ENCODE data around the gene DSG3.

DSG3 gene

GRCh38 chr18:31451625-31452024, 4.1 kb downstream of the DSG3 start:
- H2AFZ ChIP-seq (ENCODE audit: low read length, unreplicated experiment) = no peak overlapping the region
- no peaks in the 10 kb centered on the region for H3K79me2 ChIP-seq (ENCODE audit: control insufficient read depth, insufficient read depth, low read length, unreplicated experiment)
- no peaks in the 10 kb centered on the region for H3K27me3 ChIP-seq (ENCODE audit: insufficient read depth, low read length)
- no peak overlapping the region for H3K27ac ChIP-seq (ENCODE audit: low read depth, low read length)
- no peaks in the 10 kb centered on the region for H3K36me3 ChIP-seq (ENCODE audit: insufficient read depth, low read length)
- H3K4me1 ChIP-seq (ENCODE audit: control insufficient read depth, insufficient read depth, low read length, unreplicated experiment) = no peaks in the 10 kb centered on the region
- H3K4me3 ChIP-seq (ENCODE audit: low read depth, low read length) = no peak overlapping the region

GRCh38 chr18:31454066-31454708, 6.6 kb downstream of the DSG3 start:
- Histone ChIP-seq H3K27ac (ENCODE audit: low read depth, low read length) (no peak overlapping the region), H3K4me3 (ENCODE audit: low read depth, low read length) (no peak overlapping the region), H3K36me3 (ENCODE audit: insufficient read depth, low read length) (no peaks in the 10 kb centered on the region), H3K27me3 (ENCODE audit: insufficient read depth, low read length) (no peaks in the 10 kb centered on the region), H3K4me1 (ENCODE audit: control insufficient read depth, insufficient read depth, low read length, unreplicated experiment) (no peaks in the 10 kb centered on the region), H2AFZ (ENCODE audit: low read length, unreplicated experiment) (no peak overlapping the region), H3K79me2 (ENCODE audit: control insufficient read depth, insufficient read depth, low read length, unreplicated experiment) (no peaks in the 10 kb centered on the region)

- Histone ChIP-seq H3K4me3 (ENCODE audit: low read depth, low read length) (no peak overlapping the region), H3K27ac (ENCODE audit: low read depth, low read length) (no peak overlapping the region), H3K4me1 (ENCODE audit: control insufficient read depth, insufficient read depth, low read length, unreplicated experiment) (no peaks in the 10 kb centered on the region), H3K79me2 (ENCODE audit: control insufficient read depth, insufficient read depth, low read length, unreplicated experiment) (no peaks in the 10 kb centered on the region), H3K27me3 (ENCODE audit: insufficient read depth, low read length) (no peaks in the 10 kb centered on the region), H2AFZ (ENCODE audit: low read length, unreplicated experiment) (no peak overlapping the region), H3K36me3 (ENCODE audit: insufficient read depth, low read length) (no peaks in the 10 kb centered on the region)
These were observed 22.1 kb downstream of the DSG3 start for GRCh38 chr18:31469629-31470028.

GRCh38 chr18:31478688-31479087, 31.1 kb downstream of the DSG3 start:
- Histone ChIP-seq H3K36me3 (ENCODE audit: insufficient read depth, low read length) (no peaks in the 10 kb centered on the region), H3K4me1 (ENCODE audit: control insufficient read depth, insufficient read depth, low read length, unreplicated experiment) (no peaks in the 10 kb centered on the region), H3K4me3 (ENCODE audit: low read depth, low read length) (no peak overlapping the region), H3K27me3 (ENCODE audit: insufficient read depth, low read length) (no peaks in the 10 kb centered on the region), H2AFZ (ENCODE audit: low read length, unreplicated experiment) (no peak overlapping the region), H3K79me2 (ENCODE audit: control insufficient read depth, insufficient read depth, low read length, unreplicated experiment) (no peaks in the 10 kb centered on the region), H3K27ac (ENCODE audit: low read depth, low read length) (no peak overlapping the region)

GRCh38 chr18:31482051-31482450, 34.5 kb downstream of the DSG3 start:
- Histone ChIP-seq H2AFZ (ENCODE audit: low read length, unreplicated experiment) (no peak overlapping the region), H3K4me3 (ENCODE audit: low read depth, low read length) (no peak overlapping the region), H3K27me3 (ENCODE audit: insufficient read depth, low read length) (no peaks in the 10 kb centered on the region), H3K27ac (ENCODE audit: low read depth, low read length) (no peak overlapping the region), H3K36me3 (ENCODE audit: insufficient read depth, low read length) (no peaks in the 10 kb centered on the region), H3K79me2 (ENCODE audit: control insufficient read depth, insufficient read depth, low read length, unreplicated experiment) (no peaks in the 10 kb centered on the region), H3K4me1 (ENCODE audit: control insufficient read depth, insufficient read depth, low read length, unreplicated experiment) (no peaks in the 10 kb centered on the region)

- Histone ChIP-seq H3K4me1 (ENCODE audit: control insufficient read depth, insufficient read depth, low read length, unreplicated experiment) (no peaks in the 10 kb centered on the region), H3K36me3 (ENCODE audit: insufficient read depth, low read length) (no peaks in the 10 kb centered on the region), H2AFZ (ENCODE audit: low read length, unreplicated experiment) (no peak overlapping the region), H3K27ac (ENCODE audit: low read depth, low read length) (no peak overlapping the region), H3K79me2 (ENCODE audit: control insufficient read depth, insufficient read depth, low read length, unreplicated experiment) (no peaks in the 10 kb centered on the region), H3K27me3 (ENCODE audit: insufficient read depth, low read length) (no peaks in the 10 kb centered on the region), H3K4me3 (ENCODE audit: low read depth, low read length) (no peak overlapping the region)
These were observed 35.9 kb downstream of the DSG3 start for GRCh38 chr18:31483396-31483795.

GRCh38 chr18:31484461-31484860, 36.9 kb downstream of the DSG3 start:
- no peaks in the 10 kb centered on the region for H3K79me2 ChIP-seq (ENCODE audit: control insufficient read depth, insufficient read depth, low read length, unreplicated experiment)
- no peaks in the 10 kb centered on the region for H3K36me3 ChIP-seq (ENCODE audit: insufficient read depth, low read length)
- no peak overlapping the region for H3K4me3 ChIP-seq (ENCODE audit: low read depth, low read length)
- no peaks in the 10 kb centered on the region for H3K27me3 ChIP-seq (ENCODE audit: insufficient read depth, low read length)
- no peak overlapping the region for H3K27ac ChIP-seq (ENCODE audit: low read depth, low read length)
- no peaks in the 10 kb centered on the region for H3K4me1 ChIP-seq (ENCODE audit: control insufficient read depth, insufficient read depth, low read length, unreplicated experiment)
- no peak overlapping the region for H2AFZ ChIP-seq (ENCODE audit: low read length, unreplicated experiment)

GRCh38 chr18:31486165-31486564, 38.6 kb downstream of the DSG3 start:
- H2AFZ ChIP-seq (ENCODE audit: low read length, unreplicated experiment) = no peak overlapping the region
- H3K36me3 ChIP-seq (ENCODE audit: insufficient read depth, low read length) = no peaks in the 10 kb centered on the region
- no peaks in the 10 kb centered on the region for H3K4me1 ChIP-seq (ENCODE audit: control insufficient read depth, insufficient read depth, low read length, unreplicated experiment)
- H3K27ac ChIP-seq (ENCODE audit: low read depth, low read length) = no peak overlapping the region
- H3K4me3 ChIP-seq (ENCODE audit: low read depth, low read length) = no peak overlapping the region
- no peaks in the 10 kb centered on the region for H3K27me3 ChIP-seq (ENCODE audit: insufficient read depth, low read length)
- H3K79me2 ChIP-seq (ENCODE audit: control insufficient read depth, insufficient read depth, low read length, unreplicated experiment) = no peaks in the 10 kb centered on the region

- H3K36me3 ChIP-seq (ENCODE audit: insufficient read depth, low read length) = no peaks in the 10 kb centered on the region
- H3K27me3 ChIP-seq (ENCODE audit: insufficient read depth, low read length) = no peaks in the 10 kb centered on the region
- no peak overlapping the region for H2AFZ ChIP-seq (ENCODE audit: low read length, unreplicated experiment)
- no peak overlapping the region for H3K27ac ChIP-seq (ENCODE audit: low read depth, low read length)
- H3K4me1 ChIP-seq (ENCODE audit: control insufficient read depth, insufficient read depth, low read length, unreplicated experiment) = no peaks in the 10 kb centered on the region
- no peak overlapping the region for H3K4me3 ChIP-seq (ENCODE audit: low read depth, low read length)
- H3K79me2 ChIP-seq (ENCODE audit: control insufficient read depth, insufficient read depth, low read length, unreplicated experiment) = no peaks in the 10 kb centered on the region
These were observed 39.9 kb downstream of the DSG3 start for GRCh38 chr18:31487246-31488015.

- H3K79me2 ChIP-seq (ENCODE audit: control insufficient read depth, insufficient read depth, low read length, unreplicated experiment) = no peaks in the 10 kb centered on the region
- H2AFZ ChIP-seq (ENCODE audit: low read length, unreplicated experiment) = no peak overlapping the region
- no peak overlapping the region for H3K27ac ChIP-seq (ENCODE audit: low read depth, low read length)
- H3K36me3 ChIP-seq (ENCODE audit: insufficient read depth, low read length) = no peaks in the 10 kb centered on the region
- H3K4me1 ChIP-seq (ENCODE audit: control insufficient read depth, insufficient read depth, low read length, unreplicated experiment) = no peaks in the 10 kb centered on the region
- H3K4me3 ChIP-seq (ENCODE audit: low read depth, low read length) = no peak overlapping the region
- no peaks in the 10 kb centered on the region for H3K27me3 ChIP-seq (ENCODE audit: insufficient read depth, low read length)
These were observed 41.8 kb downstream of the DSG3 start for GRCh38 chr18:31489311-31489710.

GRCh38 chr18:31490387-31490786, 42.8 kb downstream of the DSG3 start:
- Histone ChIP-seq H3K4me1 (ENCODE audit: control insufficient read depth, insufficient read depth, low read length, unreplicated experiment) (no peaks in the 10 kb centered on the region), H3K4me3 (ENCODE audit: low read depth, low read length) (no peak overlapping the region), H3K27ac (ENCODE audit: low read depth, low read length) (no peak overlapping the region), H3K36me3 (ENCODE audit: insufficient read depth, low read length) (no peaks in the 10 kb centered on the region), H2AFZ (ENCODE audit: low read length, unreplicated experiment) (no peak overlapping the region), H3K79me2 (ENCODE audit: control insufficient read depth, insufficient read depth, low read length, unreplicated experiment) (no peaks in the 10 kb centered on the region), H3K27me3 (ENCODE audit: insufficient read depth, low read length) (0 out of 2 replicates have a peak, but pooled peaks cover under 1% of the 10 kb centered on the region)
